ENCODE results near the gene ASTN2. TPM values are rescaled to one million over a fixed set of nuclear protein-coding genes. Genes with fewer than 3 reads are reported as not detected.
A peak's percentile ranks its signal among the peaks of the same experiment; 100 is the strongest.

ASTN2 gene
- total and polyA plus RNA-seq, 9 of the 15 experiments (the other 6 are each of a cell fraction or from before 2014, with no cell fraction given) = 0.56 to 3.5 (median 1.9) TPM

GRCh38 chr9:116422119-116422979 is 992.5 kb downstream of the ASTN2 start:
- ChIA-PET POLR2A (interaction anchor here (0.7 to 3.5 kb wide), 9 partner anchors 9 to 244 kb away, joined by 3 to 19 read pairs (median 6); no protein-coding TSS in a partner anchor), CTCF (ENCODE audit: low intra/inter-chr PET ratio) (no interaction called here)
- ATAC-seq (peak; percentile 88), DNase-seq (ENCODE audit: extremely low read depth in 1 of 4, low spot score in 3 of 4) (peak in 3 of 4 experiments; percentile 30 to 88 (median 84)), FAIRE-seq (peak; percentile 95)
- H3K4me1 ChIP-seq (replicated peaks in 1 of 2; ENCODE audit: control insufficient read depth in 2 of 2, insufficient read depth in 2 of 2, low read length in 2 of 2) = peaks cover 13 to 59% of the 10 kb centered on the region in 2 experiments
- peak overlapping the region; percentile 64 for H3K4me2 ChIP-seq (ENCODE audit: insufficient read depth, low read length)
- peak overlapping the region in 1 of 2 experiments; percentile 28; a peak in 2 of 4 replicates for H3K9ac ChIP-seq (ENCODE audit: insufficient read depth in 1 of 2, low read depth in 2 of 2, low read length in 2 of 2)
- H3K27ac ChIP-seq (ENCODE audit: extremely low read depth, low read depth, low read length) = peak overlapping the region; percentile 67
- in situ Hi-C loops (cut with MboI) (no loop called here), intact Hi-C loops (cut with micrococcal nuclease) (loop anchor here (1.0 to 5.0 kb wide), 3 partner anchors 14 to 70 kb away; no protein-coding TSS in a partner anchor)
- no peaks in the 10 kb centered on the region for H3K9me1 ChIP-seq (ENCODE audit: control insufficient read depth, insufficient read depth, low read length)
- no peaks in the 10 kb centered on the region for H3K36me3 ChIP-seq (ENCODE audit: control insufficient read depth, insufficient read depth, low read length)
- BruUV-seq (replicated peaks) = no TSS peak
- no peaks in the 10 kb centered on the region for H4K20me1 ChIP-seq (replicated peaks; ENCODE audit: control insufficient read depth, insufficient read depth, low read length)
- no peaks in the 10 kb centered on the region for H3K27me3 ChIP-seq (ENCODE audit: control insufficient read depth in 2 of 2, insufficient read depth in 2 of 2, low read length in 2 of 2)
- WGBS (ENCODE audit: insufficient coverage, low coverage, missing lambda C conversion rate) = 0% methylated on average over 5 of the region's 5 CpGs
- H3K9me3 ChIP-seq (replicated peaks; ENCODE audit: control insufficient read depth, insufficient read depth, low read depth, low read length) = no peaks in the 10 kb centered on the region
- no peak overlapping the region for H3K4me3 ChIP-seq
- H3K79me2 ChIP-seq (ENCODE audit: control insufficient read depth, insufficient read depth, low read length) = no peaks in the 10 kb centered on the region
- H2AFZ ChIP-seq (ENCODE audit: low read depth, low read length) = no peak overlapping the region
- TF ChIP-seq GTF2B (IDR thresholded peaks at IDR 0.05; ENCODE audit: extremely low read depth, insufficient read length) (no peak), KHSRP (IDR thresholded peaks at IDR 0.05) (no peak), HBP1 (CRISPR knock-in tag; IDR thresholded peaks at IDR 0.05) (no peak), YBX1 (IDR thresholded peaks at IDR 0.05) (no peak), SRSF1 (IDR thresholded peaks at IDR 0.05; ENCODE audit: low read depth, low read length) (no peak), GMEB1 (CRISPR knock-in tag; IDR thresholded peaks at IDR 0.05) (no peak), TCF7L2 (IDR thresholded peaks at IDR 0.05; ENCODE audit: low read depth, low read length) (no peak), RBBP5 (IDR thresholded peaks at IDR 0.05; ENCODE audit: borderline replicate concordance, insufficient read depth, low read length, poor library complexity, severe bottlenecking) (no peak), MITF (IDR thresholded peaks at IDR 0.05) (peak; percentile 85), KAT2B (IDR thresholded peaks at IDR 0.05; ENCODE audit: low read depth, low read length) (no peak), GATA2 (CRISPR knock-in tag; IDR thresholded peaks at IDR 0.05) (peak; percentile 62; the same call in 1 of the 2 replicates), LCOR (CRISPR knock-in tag; IDR thresholded peaks at IDR 0.05) (peak; percentile 67; the same call in 1 of the 2 replicates), TARDBP (IDR thresholded peaks at IDR 0.05) (no peak), ZNF707 (CRISPR knock-in tag; conservative IDR thresholded peaks at IDR 0.05) (no peak)
- TF ChIP-seq, protein P1, sequence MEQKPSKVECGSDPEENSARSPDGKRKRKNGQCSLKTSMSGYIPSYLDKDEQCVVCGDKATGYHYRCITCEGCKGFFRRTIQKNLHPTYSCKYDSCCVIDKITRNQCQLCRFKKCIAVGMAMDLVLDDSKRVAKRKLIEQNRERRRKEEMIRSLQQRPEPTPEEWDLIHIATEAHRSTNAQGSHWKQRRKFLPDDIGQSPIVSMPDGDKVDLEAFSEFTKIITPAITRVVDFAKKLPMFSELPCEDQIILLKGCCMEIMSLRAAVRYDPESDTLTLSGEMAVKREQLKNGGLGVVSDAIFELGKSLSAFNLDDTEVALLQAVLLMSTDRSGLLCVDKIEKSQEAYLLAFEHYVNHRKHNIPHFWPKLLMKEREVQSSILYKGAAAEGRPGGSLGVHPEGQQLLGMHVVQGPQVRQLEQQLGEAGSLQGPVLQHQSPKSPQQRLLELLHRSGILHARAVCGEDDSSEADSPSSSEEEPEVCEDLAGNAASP (IDR thresholded peaks at IDR 0.05) = no peak

All from K562 (cell line).